H1 (cell line): ENCODE measurements around the gene GPLD1. TPM values are rescaled to one million over a fixed set of nuclear protein-coding genes. Genes with fewer than 3 reads are reported as not detected.

ENCODE experiments used
- CTCF ChIA-PET: fragments of 300-600 bp; sonication (Branson Sonifier 250); formaldehyde crosslinking; loops from one replicate; lab custom pipeline; 2021; ENCODE audit not compliant: partially characterized antibody; lab: Charles Lee
- POLR2A ChIA-PET: fragments of 300-600 bp; sonication (Branson Sonifier 250); formaldehyde crosslinking; loops from one replicate; lab custom pipeline; 2021; ENCODE audit warnings: inconsistent platforms; ENCODE audit not compliant: partially characterized antibody; lab: Charles Lee
- DNase-seq, 2 experiments: peaks; one replicate each; pipeline versions ENCODE4 v3.0.0 to v3.0.0-alpha.2; 2010 to 2022; ENCODE audit warnings: low spot score in 2 of 2, low read depth in 1 of 2, mixed read lengths in 1 of 2
- FAIRE-seq: peaks from 2 replicates; lab custom pipeline; 2011; peaks lifted over from hg19 to GRCh38; lab: Jason Lieb, UNC
- H2AFZ ChIP-seq: 2 replicates; pipeline ENCODE4 v1.8.1; 2012; ENCODE audit warnings: low read length, inconsistent platforms
- H2AK5ac ChIP-seq: 2 replicates; pipeline ENCODE4 v1.6.1; 2013; ENCODE audit warnings: low read depth, low read length
- H2BK120ac ChIP-seq: replicated peaks from 2 replicates; pipeline ENCODE3; 2013; ENCODE audit warnings: low read depth, low read length, inconsistent platforms
- H2BK12ac ChIP-seq: 2 replicates; pipeline ENCODE4 v1.6.1; 2013; ENCODE audit warnings: low read depth, low read length
- H2BK15ac ChIP-seq: 2 replicates; pipeline ENCODE4 v1.6.1; 2013; ENCODE audit warnings: low read length
- H2BK20ac ChIP-seq: 2 replicates; pipeline ENCODE4 v1.6.1; 2013; ENCODE audit warnings: low read length
- H2BK5ac ChIP-seq: 2 replicates; pipeline ENCODE4 v1.6.1; 2013; ENCODE audit warnings: low read depth, low read length
- H3K14ac ChIP-seq: 2 replicates; pipeline ENCODE4 v1.6.1; 2013; ENCODE audit warnings: inconsistent platforms; ENCODE audit not compliant: insufficient read length
- H3K18ac ChIP-seq: 2 replicates; pipeline ENCODE4 v1.6.1; 2013; ENCODE audit warnings: low read length; ENCODE audit errors: extremely low read depth
- H3K23ac ChIP-seq: 2 replicates; pipeline ENCODE4 v1.6.1; 2013; ENCODE audit warnings: inconsistent platforms; ENCODE audit not compliant: insufficient read length
- H3K23me2 ChIP-seq: 2 replicates; pipeline ENCODE4 v1.6.1; 2013; ENCODE audit warnings: low read depth, low read length
- H3K27ac ChIP-seq: 2 replicates; pipeline ENCODE4 v1.6.1; 2011; ENCODE audit warnings: low read depth, low read length, inconsistent platforms
- H3K27me3 ChIP-seq, 4 experiments: replicated peaks in 1 of 4; 1 replicate in 1 of 4; 2 replicates in 3 of 4; pipeline versions ENCODE4 v1.6.1 to v1.8.1; 2011 to 2013; ENCODE audit warnings: low read length in 3 of 4, mild to moderate bottlenecking in 3 of 4, inconsistent platforms in 2 of 4, mixed read lengths in 2 of 4, moderate library complexity in 1 of 4; ENCODE audit not compliant: control insufficient read depth in 3 of 4, insufficient read depth in 3 of 4; ENCODE audit errors: extremely low read depth in 1 of 4
- H3K36me3 ChIP-seq, 4 experiments: 2 replicates each; pipeline versions ENCODE4 v1.6.1 to v1.8.1; 2011 to 2013; ENCODE audit warnings: mild to moderate bottlenecking in 4 of 4, low read length in 3 of 4, moderate library complexity in 2 of 4, control low read depth in 1 of 4, inconsistent platforms in 1 of 4; ENCODE audit not compliant: insufficient read depth in 4 of 4, control insufficient read depth in 2 of 4
- H3K4ac ChIP-seq: replicated peaks from 2 replicates; pipeline ENCODE3; 2013; ENCODE audit warnings: low read length, low read depth, mixed read lengths, inconsistent platforms; ENCODE audit not compliant: insufficient read length
- H3K4me1 ChIP-seq, 4 experiments: replicated peaks in 1 of 4; 1 replicate in 1 of 4; 2 replicates in 3 of 4; pipeline versions ENCODE4 v1.6.1 to v1.8.1; 2011 to 2013; ENCODE audit warnings: low read length in 3 of 4, inconsistent platforms in 2 of 4, mixed read lengths in 1 of 4; ENCODE audit not compliant: insufficient read depth in 4 of 4, control insufficient read depth in 3 of 4
- H3K4me2 ChIP-seq, 2 experiments: 2 replicates each; pipeline versions ENCODE4 v1.6.1 to v1.8.1; 2011 to 2013; ENCODE audit warnings: low read depth in 2 of 2, low read length in 2 of 2, control low read depth in 1 of 2, inconsistent platforms in 1 of 2, mild to moderate bottlenecking in 1 of 2; ENCODE audit not compliant: insufficient read depth in 1 of 2
- H3K4me3 ChIP-seq, 4 experiments: fragments of 200-600, 300-600 bp in 1 of 4; sonication (generic), shearing (Covaris generic), sonication (Bioruptor Twin) in 1 of 4; 2 replicates each; pipeline versions ENCODE4 v1.5.1 to v1.8.1; 2011 to 2016; ENCODE audit warnings: low read length in 4 of 4, low read depth in 3 of 4, control low read depth in 2 of 4, inconsistent platforms in 2 of 4, mild to moderate bottlenecking in 2 of 4, mixed read lengths in 1 of 4, moderate library complexity in 1 of 4; ENCODE audit not compliant: insufficient read depth in 2 of 4; ENCODE audit errors: extremely low read depth in 1 of 4
- H3K56ac ChIP-seq: replicated peaks from 2 replicates; pipeline ENCODE3; 2013; ENCODE audit warnings: low read depth, mild to moderate bottlenecking, mixed read lengths, low read length, inconsistent platforms; ENCODE audit not compliant: insufficient read length
- H3K79me1 ChIP-seq: 2 replicates; pipeline ENCODE4 v1.6.1; 2013; ENCODE audit warnings: low read depth, low read length, control low read depth
- H3K79me2 ChIP-seq, 2 experiments: 2 replicates each; pipeline versions ENCODE4 v1.6.1 to v1.8.1; 2012 to 2013; ENCODE audit warnings: low read length in 2 of 2, mild to moderate bottlenecking in 2 of 2, inconsistent platforms in 1 of 2; ENCODE audit not compliant: insufficient read depth in 2 of 2, control insufficient read depth in 1 of 2
- H3K9ac ChIP-seq, 4 experiments: replicated peaks in 1 of 4; 1 replicate in 1 of 4; 2 replicates in 3 of 4; pipeline versions ENCODE4 v1.6.1 to v1.8.1; 2011 to 2013; ENCODE audit warnings: low read depth in 3 of 4, low read length in 3 of 4, control low read depth in 2 of 4, mild to moderate bottlenecking in 2 of 4, moderate library complexity in 2 of 4, inconsistent platforms in 1 of 4; ENCODE audit errors: extremely low read depth in 1 of 4
- H3K9me3 ChIP-seq, 2 experiments: 2 replicates each; pipeline versions ENCODE4 v1.6.1 to v1.8.1; 2012 to 2013; ENCODE audit warnings: mild to moderate bottlenecking in 2 of 2, moderate library complexity in 2 of 2, control low read depth in 1 of 2, inconsistent platforms in 1 of 2, low read depth in 1 of 2, low read length in 1 of 2, mixed read lengths in 1 of 2; ENCODE audit not compliant: insufficient read depth in 2 of 2
- H4K20me1 ChIP-seq, 2 experiments: replicated peaks in 1 of 2; 2 replicates each; pipeline versions ENCODE3 to v1.8.1; 2011 to 2013; ENCODE audit warnings: inconsistent platforms in 2 of 2, low read length in 2 of 2, mild to moderate bottlenecking in 1 of 2; ENCODE audit not compliant: insufficient read depth in 2 of 2, control insufficient read depth in 1 of 2
- H4K5ac ChIP-seq: 2 replicates; pipeline ENCODE4 v1.6.1; 2013; ENCODE audit warnings: low read length, low read depth, mixed read lengths, inconsistent platforms; ENCODE audit not compliant: insufficient read length
- H4K8ac ChIP-seq: 2 replicates; pipeline ENCODE4 v1.8.0; 2013; ENCODE audit warnings: mild to moderate bottlenecking, moderate library complexity, low read length, inconsistent platforms; ENCODE audit not compliant: insufficient read depth; ENCODE audit errors: extremely low read depth
- H4K91ac ChIP-seq: replicated peaks from 2 replicates; pipeline ENCODE3; 2013; ENCODE audit warnings: low read length, mixed read lengths, inconsistent platforms; ENCODE audit not compliant: insufficient read length
- BRCA1 ChIP-seq: IDR thresholded peaks from 2 replicates; pipeline ENCODE4 v1.6.1; 2012; ENCODE audit warnings: low read depth, low read length, improper control_type of control experiment
- CBX5 ChIP-seq: fragments of 300-800, 300-1000 bp; sonication (generic); IDR thresholded peaks from 2 replicates; pipeline ENCODE4 v1.7.1; 2016; ENCODE audit warnings: antibody characterized with exemption, low read length, low read depth
- CTCF ChIP-seq, 3 experiments: IDR thresholded peaks; 1 replicate in 2 of 3; 2 replicates in 1 of 3; pipeline versions ENCODE4 v1.5.1 to v1.6.1; 2011; ENCODE audit warnings: low read length in 3 of 3, mild to moderate bottlenecking in 3 of 3, inconsistent platforms in 2 of 3, low read depth in 1 of 3, moderate library complexity in 1 of 3; ENCODE audit not compliant: insufficient read depth in 1 of 3; ENCODE audit errors: control extremely low read depth in 1 of 3
- E2F6 ChIP-seq: IDR thresholded peaks from 2 replicates; pipeline ENCODE4 v1.6.1; 2012; ENCODE audit warnings: inconsistent platforms
- PHF8 ChIP-seq: fragments of 200-600 bp; sonication (generic); conservative IDR thresholded peaks from 2 replicates; pipeline ENCODE4 v1.7.1; 2012; ENCODE audit warnings: low read depth, mild to moderate bottlenecking, inconsistent platforms, low read length, moderate library complexity
- POLR2AphosphoS5 ChIP-seq: IDR thresholded peaks from 2 replicates; pipeline ENCODE4 v1.6.1; 2011; ENCODE audit warnings: low read depth, low read length
- POU5F1 ChIP-seq: IDR thresholded peaks from 2 replicates; pipeline ENCODE4 v1.6.1; 2011; ENCODE audit warnings: low read depth, mild to moderate bottlenecking, low read length, moderate library complexity
- RNF2 ChIP-seq: fragments of 200-900, 300-1000 bp; sonication (generic); IDR thresholded peaks from 2 replicates; pipeline ENCODE4 v1.7.1; 2016; ENCODE audit warnings: borderline replicate concordance, low read depth, mild to moderate bottlenecking, antibody characterized with exemption, low read length; ENCODE audit not compliant: poor library complexity, severe bottlenecking; ENCODE audit errors: missing control alignments
- SRF ChIP-seq: IDR thresholded peaks from 2 replicates; pipeline ENCODE4 v1.6.1; 2011; ENCODE audit warnings: mild to moderate bottlenecking, low read depth, low read length, moderate library complexity
- SUZ12 ChIP-seq: fragments of 200-600 bp; sonication (generic); IDR thresholded peaks from 2 replicates; pipeline ENCODE4 v1.6.1; 2012; ENCODE audit warnings: mild to moderate bottlenecking, inconsistent platforms, low read length, moderate library complexity, mixed read lengths
- WGBS, 2 experiments: shearing (Covaris generic) in 1 of 2; methylation state at CpG; one replicate each; pipeline versions ENCODE4 v1.1.6 to v1.1.7; 2013 to 2015; ENCODE audit warnings: low lambda C conversion rate in 2 of 2, mixed read lengths in 2 of 2, inconsistent platforms in 1 of 2, low coverage in 1 of 2, missing lambda C conversion rate in 1 of 2; ENCODE audit not compliant: insufficient replicate concordance in 2 of 2, insufficient coverage in 1 of 2, insufficient read length in 1 of 2; ENCODE audit errors: extremely low coverage in 1 of 2, missing lambda C conversion rate in 1 of 2; 5-methylcytosine and 5-hydroxymethylcytosine counted together
- polyA plus RNA-seq, 7 experiments: library from polyadenylated mRNA; depleted of rRNA in 3 of 7; stranded (reverse) in 5 of 7; unstranded in 2 of 7; fragments of >200 nt in 5 of 7; fragments of 200-250 nt in 2 of 7; gene quantifications; 1 replicate in 5 of 7; 2 replicates in 1 of 7; 4 replicates in 1 of 7; pipeline versions ENCODE4 v1.2.1 to v1.2.3, GENCODE V29; 2011 to 2013; ENCODE audit warnings: missing spikeins in 2 of 7, mixed read lengths in 2 of 7
- total RNA-seq: library from RNA; stranded (reverse); fragmentation: NEBNext Ultra II Directional; extraction: Animal tissue kit (Norgen Biotek cat#: 25700); gene quantifications from 2 replicates; pipeline ENCODE4 v1.2.1, GENCODE V29; 2021

Gene GPLD1
- total and polyA plus RNA-seq, 2 of the 8 experiments (the other 6 are each of a cell fraction or from before 2014, with no cell fraction given), result 3.7 to 5.3 TPM

DNA sequence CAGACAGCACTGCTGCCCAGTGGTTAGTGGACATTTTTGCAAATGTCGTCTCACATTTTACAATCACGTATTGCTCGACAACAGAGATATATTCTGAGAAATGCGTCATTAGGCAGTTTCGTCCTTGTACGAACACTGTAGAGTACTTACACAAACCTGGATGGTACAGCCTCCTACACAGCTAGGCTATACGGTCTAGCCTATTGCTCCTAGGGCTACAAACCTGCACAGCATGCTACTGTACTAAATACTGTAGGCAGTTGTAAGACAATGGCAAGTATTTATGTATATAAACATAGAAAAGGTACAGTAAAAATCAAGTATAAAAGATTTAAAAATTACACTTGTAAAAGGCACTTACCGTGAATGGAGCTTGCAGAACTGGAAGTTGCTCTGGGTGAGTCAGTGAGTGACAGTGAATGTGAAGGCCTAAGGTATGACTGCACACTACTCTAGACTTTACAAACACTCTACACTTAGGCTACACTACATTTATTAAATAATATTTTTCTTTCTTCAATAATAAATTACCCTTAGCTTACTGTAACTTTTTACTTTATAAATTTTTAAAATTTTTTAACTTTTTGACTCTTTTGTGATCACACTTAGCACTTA, 48.5 kb upstream of the GPLD1 start:
- Histone ChIP-seq H3K9ac (no peak overlapping the region), H3K4ac (no peak overlapping the region), H3K56ac (no peak overlapping the region), H2AK5ac (no peak overlapping the region), H3K4me3 (no peak overlapping the region), H4K91ac (no peak overlapping the region), H3K36me3 (no peaks in the 10 kb centered on the region), H2BK120ac (no peak overlapping the region), H3K27ac (no peak overlapping the region), H3K23ac (no peak overlapping the region), H3K27me3 (no peaks in the 10 kb centered on the region), H2BK20ac (no peak overlapping the region), H4K5ac (no peak overlapping the region), H2BK12ac (no peak overlapping the region), H2BK5ac (no peak overlapping the region), H3K4me2 (no peak overlapping the region), H2AFZ (no peak overlapping the region), H3K18ac (no peak overlapping the region), H3K79me1 (no peaks in the 10 kb centered on the region; the same call in 1 of the 2 replicates), H4K20me1 (no peaks in the 10 kb centered on the region), H3K14ac (no peak overlapping the region), H2BK15ac (no peak overlapping the region), H4K8ac (no peak overlapping the region), H3K9me3 (no peaks in the 10 kb centered on the region), H3K23me2 (no peaks in the 10 kb centered on the region; the same call in 1 of the 2 replicates), H3K79me2 (no peaks in the 10 kb centered on the region), H3K4me1 (no peaks in the 10 kb centered on the region)
- DNase-seq (no peak), FAIRE-seq (no peak)
- 90% methylated on average over 8 of the region's 8 CpGs; no CpG with 5 or more reads in 1 of the 2 experiments for WGBS, 2 experiments
- ChIA-PET POLR2A (no interaction called here), CTCF (interaction anchor here (1.0 to 5.4 kb wide), 8 partner anchors 9 to 480 kb away, joined by 3 to 56 read pairs (median 4); no protein-coding TSS in a partner anchor)
- TF ChIP-seq PHF8, result no peak
- TF ChIP-seq POLR2AphosphoS5, result no peak
- TF ChIP-seq SRF, result no peak
- no peak for TF ChIP-seq BRCA1
- no peak for TF ChIP-seq E2F6
- no peak for TF ChIP-seq POU5F1
- no peak for TF ChIP-seq SUZ12
- TF ChIP-seq CBX5, result no peak
- no peak for TF ChIP-seq CTCF (IDR thresholded peaks at IDR 0.05; ENCODE audit: control extremely low read depth in 1 of 3, insufficient read depth in 1 of 3, low read depth in 1 of 3, low read length in 3 of 3)
- no peak for TF ChIP-seq RNF2
